Activated naive CD8-positive, alpha-beta T cell treated with anti-CD3 and anti-CD28 coated beads, Interleukin-2, amount 50 U/mL, for 24 hours (primary cell): ENCODE data around the gene LENG1.
A peak's percentile ranks its signal among the peaks of the same experiment; 100 is the strongest.
"Not testable (repeated sequence)": the region's sequence is repeated elsewhere in the genome, so short reads cannot be mapped to it uniquely, and the experiment has no call there.

Experiments
- ATAC-seq: fragments of 150-1000 bp; cut with Tn5 transposase; one replicate; pipeline ENCODE4 v1.10.0; 2021
- DNase-seq: peaks from one replicate; pipeline ENCODE4 v3.0.0; 2021
- H3K27ac Mint-ChIP-seq: one replicate; pipeline ENCODE4 v1.8.0; 2021; ENCODE audit warnings: mild to moderate bottlenecking, mixed read lengths
- H3K27me3 Mint-ChIP-seq: one replicate; pipeline ENCODE4 v1.8.0; 2021; ENCODE audit warnings: mixed read lengths
- H3K36me3 Mint-ChIP-seq: one replicate; pipeline ENCODE4 v1.8.0; 2021; ENCODE audit warnings: low read depth, mixed read lengths
- H3K4me1 Mint-ChIP-seq: one replicate; pipeline ENCODE4 v1.8.0; 2021; ENCODE audit warnings: mixed read lengths
- H3K4me3 Mint-ChIP-seq: one replicate; pipeline ENCODE4 v1.8.0; 2021; ENCODE audit warnings: mild to moderate bottlenecking, moderate library complexity, mixed read lengths
- H3K9me3 Mint-ChIP-seq: one replicate; pipeline ENCODE4 v1.8.0; 2021; ENCODE audit warnings: mixed read lengths

The LENG1 gene

GRCh38 chr19:54159352-54160181 is at the start of gene LENG1:
LENG1 (minus strand) TSS chr19:54159721; CDS start chr19:54159695, 26 bp downstream.
- DNase-seq, result peak; percentile 96
- Mint-ChIP-seq H3K27ac (peak within 1 kb of the TSS; percentile 90), H3K27me3 (peaks cover 10% of the 10 kb centered on the region), H3K4me1 (peaks cover 55% of the 10 kb centered on the region), H3K9me3 (no peaks in the 10 kb centered on the region), H3K4me3 (peak within 1 kb of the TSS; percentile 87), H3K36me3 (peaks cover 16% of the 10 kb centered on the region)
- peak; percentile 96 for ATAC-seq

GRCh38 chr19:54208784-54209057 is 49.2 kb upstream of the LENG1 start:
- Mint-ChIP-seq H3K27ac (peak overlapping the region; percentile 94), H3K4me3 (peak overlapping the region; percentile 95)
- ATAC-seq, result no peak

GRCh38 chr19:54207983-54208783 is 48.7 kb upstream of the LENG1 start:
- Mint-ChIP-seq H3K27ac (peak overlapping the region; percentile 94), H3K36me3 (peaks cover 60% of the 10 kb centered on the region), H3K27me3 (no peaks in the 10 kb centered on the region), H3K9me3 (peaks cover 4% of the 10 kb centered on the region), H3K4me1 (peaks cover 84% of the 10 kb centered on the region), H3K4me3 (peak overlapping the region; percentile 95)
- ATAC-seq (peak; percentile 25), DNase-seq (peak; percentile 76)

More at GRCh38 chr19:54208784-54209057, 49.2 kb upstream of the LENG1 start:
- Mint-ChIP-seq H3K27me3 (no peaks in the 10 kb centered on the region), H3K4me1 (peaks cover 79% of the 10 kb centered on the region), H3K9me3 (peaks cover 4% of the 10 kb centered on the region), H3K36me3 (peaks cover 55% of the 10 kb centered on the region)
- no peak for DNase-seq

GRCh38 chr19:54207676-54207982 is 48.1 kb upstream of the LENG1 start:
- Mint-ChIP-seq H3K27ac (peak overlapping the region; percentile 94), H3K9me3 (peaks cover 4% of the 10 kb centered on the region), H3K4me3 (peak overlapping the region; percentile 95), H3K4me1 (peaks cover 90% of the 10 kb centered on the region), H3K36me3 (peaks cover 66% of the 10 kb centered on the region), H3K27me3 (no peaks in the 10 kb centered on the region)
- DNase-seq, result no peak
- peak; percentile 53 for ATAC-seq

GRCh38 chr19:54207193-54207592 is 47.7 kb upstream of the LENG1 start:
- Mint-ChIP-seq H3K27ac (peak overlapping the region; percentile 94), H3K36me3 (peaks cover 70% of the 10 kb centered on the region), H3K4me3 (peak overlapping the region; percentile 95), H3K4me1 (peaks cover 94% of the 10 kb centered on the region)
- H3K27me3 Mint-ChIP-seq, H3K9me3 Mint-ChIP-seq, ATAC-seq, DNase-seq: not testable (repeated sequence)

GRCh38 chr19:54206831-54207177 is 47.3 kb upstream of the LENG1 start:
- Mint-ChIP-seq H3K27me3 (no peaks in the 10 kb centered on the region), H3K4me1 (peaks cover 96% of the 10 kb centered on the region), H3K36me3 (peaks cover 74% of the 10 kb centered on the region), H3K4me3 (peak overlapping the region; percentile 95), H3K27ac (peak overlapping the region; percentile 94), H3K9me3 (peaks cover 4% of the 10 kb centered on the region)
- ATAC-seq (no peak), DNase-seq (no peak)

GRCh38 chr19:54206030-54206830 is 46.7 kb upstream of the LENG1 start:
- H3K27ac Mint-ChIP-seq, result peak overlapping the region; percentile 94
- no peak for DNase-seq

GRCh38 chr19:54204767-54205468 is 45.4 kb upstream of the LENG1 start:
- peak overlapping the region; percentile 100 for H3K27ac Mint-ChIP-seq

More at GRCh38 chr19:54206030-54206830, 46.7 kb upstream of the LENG1 start:
- Mint-ChIP-seq H3K4me1 (peaks cover 98% of the 10 kb centered on the region), H3K4me3 (peak overlapping the region; percentile 95), H3K9me3 (peaks cover 3% of the 10 kb centered on the region), H3K27me3 (no peaks in the 10 kb centered on the region), H3K36me3 (peaks cover 80% of the 10 kb centered on the region)
- no peak for ATAC-seq

GRCh38 chr19:54203151-54203611 is 43.7 kb upstream of the LENG1 start:
- H3K9me3 Mint-ChIP-seq, result no peaks in the 10 kb centered on the region
- peaks cover 75% of the 10 kb centered on the region for H3K36me3 Mint-ChIP-seq
- H3K27me3 Mint-ChIP-seq, result peaks cover 5% of the 10 kb centered on the region
- DNase-seq (no peak), ATAC-seq (no peak)
- H3K4me1 Mint-ChIP-seq, result peaks cover 83% of the 10 kb centered on the region
- peak overlapping the region; percentile 95 for H3K4me3 Mint-ChIP-seq
- peak overlapping the region; percentile 100 for H3K27ac Mint-ChIP-seq

More at GRCh38 chr19:54204767-54205468, 45.4 kb upstream of the LENG1 start:
- DNase-seq, result no peak
- peak overlapping the region; percentile 95 for H3K4me3 Mint-ChIP-seq
- no peaks in the 10 kb centered on the region for H3K9me3 Mint-ChIP-seq
- peaks cover 5% of the 10 kb centered on the region for H3K27me3 Mint-ChIP-seq
- peaks cover 80% of the 10 kb centered on the region for H3K36me3 Mint-ChIP-seq
- H3K4me1 Mint-ChIP-seq, result peaks cover 90% of the 10 kb centered on the region
- no peak for ATAC-seq

GRCh38 chr19:54201980-54202379 is 42.5 kb upstream of the LENG1 start:
- no peak for ATAC-seq
- H3K4me3 Mint-ChIP-seq, result peak overlapping the region; percentile 95
- H3K27me3 Mint-ChIP-seq, result peaks cover 5% of the 10 kb centered on the region
- no peaks in the 10 kb centered on the region for H3K9me3 Mint-ChIP-seq
- DNase-seq, result no peak
- peaks cover 63% of the 10 kb centered on the region for H3K36me3 Mint-ChIP-seq
- peaks cover 71% of the 10 kb centered on the region for H3K4me1 Mint-ChIP-seq
- H3K27ac Mint-ChIP-seq, result peak overlapping the region; percentile 100

GRCh38 chr19:54201172-54201701 is 41.7 kb upstream of the LENG1 start:
- Mint-ChIP-seq H3K27ac (peak overlapping the region; percentile 100), H3K4me3 (peak overlapping the region; percentile 95), H3K4me1 (peaks cover 65% of the 10 kb centered on the region), H3K27me3 (peaks cover 5% of the 10 kb centered on the region), H3K36me3 (peaks cover 56% of the 10 kb centered on the region), H3K9me3 (no peaks in the 10 kb centered on the region)
- no peak for ATAC-seq
- DNase-seq, result peak; percentile 22

GRCh38 chr19:54199401-54199800 is 39.9 kb upstream of the LENG1 start:
- Mint-ChIP-seq H3K9me3 (no peaks in the 10 kb centered on the region), H3K27me3 (peaks cover 5% of the 10 kb centered on the region), H3K4me1 (peaks cover 46% of the 10 kb centered on the region), H3K4me3 (peak overlapping the region; percentile 95), H3K27ac (peak overlapping the region; percentile 89), H3K36me3 (peaks cover 45% of the 10 kb centered on the region)
- DNase-seq (no peak), ATAC-seq (no peak)

GRCh38 chr19:54197121-54197520 is 37.6 kb upstream of the LENG1 start:
- H3K36me3 Mint-ChIP-seq, result peaks cover 37% of the 10 kb centered on the region
- no peaks in the 10 kb centered on the region for H3K9me3 Mint-ChIP-seq
- peaks cover 31% of the 10 kb centered on the region for H3K4me1 Mint-ChIP-seq
- no peak overlapping the region for H3K27ac Mint-ChIP-seq
- DNase-seq (no peak), ATAC-seq (no peak)
- H3K4me3 Mint-ChIP-seq, result no peak overlapping the region
- peaks cover 5% of the 10 kb centered on the region for H3K27me3 Mint-ChIP-seq
